Measurements from ENCODE around the gene CDK6. TPM values are rescaled to one million over a fixed set of nuclear protein-coding genes. Genes with fewer than 3 reads are reported as not detected.

Gene CDK6
- total RNA-seq, 1 experiment from 2014 or later, result 175 TPM

- Histone ChIP-seq H3K4me1 (peaks cover 38% of the 10 kb centered on the region), H3K4me3 (ENCODE audit: low read depth, low read length) (no peak overlapping the region), H3K36me3 (ENCODE audit: control insufficient read depth, insufficient read depth, low read length) (peaks cover 4% of the 10 kb centered on the region), H3K27me3 (replicated peaks; ENCODE audit: control insufficient read depth, insufficient read depth, low read length) (no peaks in the 10 kb centered on the region), H3K9me3 (no peaks in the 10 kb centered on the region)
- Mint-ChIP-seq H3K36me3 (ENCODE audit: insufficient read depth, unreplicated experiment) (peaks cover 59% of the 10 kb centered on the region), H3K4me3 (ENCODE audit: unreplicated experiment) (no peak overlapping the region), H3K27ac (ENCODE audit: unreplicated experiment) (peak overlapping the region; percentile 27), H3K27me3 (ENCODE audit: insufficient read depth, unreplicated experiment) (no peaks in the 10 kb centered on the region), H3K4me1 (ENCODE audit: low read depth, unreplicated experiment) (peaks cover 8% of the 10 kb centered on the region), H3K9me3 (ENCODE audit: unreplicated experiment) (no peaks in the 10 kb centered on the region)
- TF ChIP-seq CTCF (IDR thresholded peaks at IDR 0.05; ENCODE audit: insufficient read depth in 1 of 2, low read depth in 1 of 2, low read length in 1 of 2, severe bottlenecking in 1 of 2, unreplicated experiment in 1 of 2), result no peak
- ChIA-PET POLR2A (interaction anchor here (0.6 kb wide), 1 partner anchor 11 kb away, joined by 4 read pairs; no protein-coding TSS in a partner anchor), CTCF (no interaction called here)
- no peak for DNase-seq
- intact Hi-C loops (cut with micrococcal nuclease; ENCODE audit: unreplicated experiment), result loop anchor here (1.0 kb wide), 3 partner anchors 9 to 51 kb away; no protein-coding TSS in a partner anchor
- no TSS peak for BruUV-seq (replicated peaks)
Observed at GRCh38 chr7:92644406-92645113, 191.8 kb downstream of the CDK6 start.

GRCh38 chr7:92643821-92644220 lies 192.6 kb downstream of the CDK6 start:
- no peaks in the 10 kb centered on the region for H3K27me3 ChIP-seq (replicated peaks; ENCODE audit: control insufficient read depth, insufficient read depth, low read length)
- ChIA-PET CTCF (no interaction called here), POLR2A (no interaction called here)
- H3K4me3 ChIP-seq (ENCODE audit: low read depth, low read length), result no peak overlapping the region
- no peak for DNase-seq
- peaks cover 61% of the 10 kb centered on the region for H3K36me3 Mint-ChIP-seq (ENCODE audit: insufficient read depth, unreplicated experiment)
- no peak for TF ChIP-seq CTCF (IDR thresholded peaks at IDR 0.05; ENCODE audit: insufficient read depth in 1 of 2, low read depth in 1 of 2, low read length in 1 of 2, severe bottlenecking in 1 of 2, unreplicated experiment in 1 of 2)
- H3K36me3 ChIP-seq (ENCODE audit: control insufficient read depth, insufficient read depth, low read length), result peaks cover 2% of the 10 kb centered on the region; the same call in 1 of the 2 replicates
- no TSS peak for BruUV-seq (replicated peaks)
- H3K9me3 Mint-ChIP-seq (ENCODE audit: unreplicated experiment), result no peaks in the 10 kb centered on the region
- intact Hi-C loops (cut with micrococcal nuclease; ENCODE audit: unreplicated experiment), result no loop called here
- H3K4me3 Mint-ChIP-seq (ENCODE audit: unreplicated experiment), result no peak overlapping the region
- H3K9me3 ChIP-seq, result no peaks in the 10 kb centered on the region
- H3K27ac Mint-ChIP-seq (ENCODE audit: unreplicated experiment), result no peak overlapping the region
- no peaks in the 10 kb centered on the region for H3K27me3 Mint-ChIP-seq (ENCODE audit: insufficient read depth, unreplicated experiment)
- peaks cover 38% of the 10 kb centered on the region for H3K4me1 ChIP-seq
- H3K4me1 Mint-ChIP-seq (ENCODE audit: low read depth, unreplicated experiment), result peaks cover 8% of the 10 kb centered on the region

GRCh38 chr7:92641921-92642511 lies 194.4 kb downstream of the CDK6 start:
- ChIA-PET POLR2A (no interaction called here), CTCF (no interaction called here)
- H3K36me3 ChIP-seq (ENCODE audit: control insufficient read depth, insufficient read depth, low read length), result peaks cover 2% of the 10 kb centered on the region; the same call in 1 of the 2 replicates
- H3K4me1 ChIP-seq, result peaks cover 21% of the 10 kb centered on the region
- no peaks in the 10 kb centered on the region for H3K9me3 ChIP-seq
- no peak overlapping the region for H3K4me3 ChIP-seq (ENCODE audit: low read depth, low read length)
- H3K27me3 ChIP-seq (replicated peaks; ENCODE audit: control insufficient read depth, insufficient read depth, low read length), result no peaks in the 10 kb centered on the region
- BruUV-seq (replicated peaks), result no TSS peak
- Mint-ChIP-seq H3K4me1 (ENCODE audit: low read depth, unreplicated experiment) (no peaks in the 10 kb centered on the region), H3K4me3 (ENCODE audit: unreplicated experiment) (no peak overlapping the region), H3K36me3 (ENCODE audit: insufficient read depth, unreplicated experiment) (peaks cover 59% of the 10 kb centered on the region), H3K9me3 (ENCODE audit: unreplicated experiment) (no peaks in the 10 kb centered on the region), H3K27me3 (ENCODE audit: insufficient read depth, unreplicated experiment) (no peaks in the 10 kb centered on the region), H3K27ac (ENCODE audit: unreplicated experiment) (peak overlapping the region; percentile 7)
- no peak for DNase-seq
- TF ChIP-seq CTCF (IDR thresholded peaks at IDR 0.05; ENCODE audit: insufficient read depth in 1 of 2, low read depth in 1 of 2, low read length in 1 of 2, severe bottlenecking in 1 of 2, unreplicated experiment in 1 of 2), result no peak
- intact Hi-C loops (cut with micrococcal nuclease; ENCODE audit: unreplicated experiment), result no loop called here
